ENCODE results near the gene KAT7.

GRCh38 chr17:49874911-49875310 is 86.4 kb downstream of the KAT7 start:
- no peak for TF ChIP-seq CTCF (conservative IDR thresholded peaks at IDR 0.05 in 1 of 2, IDR thresholded peaks at IDR 0.05 in 1 of 2; ENCODE audit: extremely low read depth in 1 of 2, insufficient read depth in 1 of 2, low read depth in 1 of 2, low read length in 2 of 2)
- TF ChIP-seq EZH2 (IDR thresholded peaks at IDR 0.05; ENCODE audit: borderline replicate concordance, low read length), result no peak

All from mammary epithelial cell (primary cell).